ENCODE measurements around the gene ZNF593.

The ZNF593 gene

DNA sequence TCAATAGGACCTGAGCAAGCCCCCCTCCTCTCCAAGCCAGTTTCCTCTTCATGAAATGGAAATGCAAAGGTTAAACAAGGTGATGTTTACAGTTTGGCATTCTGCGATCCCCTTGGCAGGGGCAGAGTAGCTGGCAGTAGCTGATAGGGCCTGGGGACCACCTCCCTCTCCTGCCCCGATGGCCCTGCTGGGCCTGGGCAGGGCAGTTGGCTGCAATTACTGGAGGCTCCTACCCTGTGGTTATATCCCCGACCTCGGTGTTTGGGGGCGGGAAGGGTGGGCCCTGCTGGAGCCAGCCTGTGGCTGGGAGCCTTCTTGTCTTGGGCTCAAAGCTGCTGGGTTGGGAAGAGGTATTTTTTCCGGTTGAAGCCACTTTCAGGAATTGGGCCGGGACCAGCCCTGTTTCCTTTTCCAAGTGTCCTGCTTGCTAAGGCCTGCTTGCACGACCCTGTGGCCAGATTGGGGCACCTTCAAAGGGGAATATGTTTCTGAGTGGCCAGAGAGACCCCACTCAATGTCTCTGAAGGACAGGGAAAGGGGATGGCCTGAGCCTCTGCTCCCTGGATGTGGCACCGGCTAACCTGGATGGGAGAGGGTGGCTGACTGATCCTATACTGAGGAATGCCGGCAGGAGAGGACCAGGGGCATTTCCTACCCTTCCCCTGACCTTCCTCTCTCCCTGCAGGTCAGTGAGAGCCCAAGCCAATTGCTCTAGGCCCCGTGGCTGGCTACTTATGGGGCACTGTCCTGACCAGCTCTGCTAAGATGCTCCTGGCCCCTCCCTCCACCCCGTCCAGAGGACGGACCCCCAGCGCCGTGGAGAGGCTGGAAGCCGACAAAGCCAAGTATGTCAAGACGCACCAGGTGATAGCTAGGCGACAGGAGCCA is 8.9 kb upstream of the ZNF593 start:
- no peak for TF ChIP-seq RAD21 (IDR thresholded peaks at IDR 0.05; ENCODE audit: low read depth)
- TF ChIP-seq TAF1 (IDR thresholded peaks at IDR 0.05; ENCODE audit: low read depth): no peak
- no peak for TF ChIP-seq EGR1 (IDR thresholded peaks at IDR 0.05)
- TF ChIP-seq NFIC (IDR thresholded peaks at IDR 0.05): no peak
- TF ChIP-seq MAX (IDR thresholded peaks at IDR 0.05): no peak
- no peak for TF ChIP-seq TCF12 (IDR thresholded peaks at IDR 0.05; ENCODE audit: low read depth)
- TF ChIP-seq FOXM1 (IDR thresholded peaks at IDR 0.05; ENCODE audit: borderline replicate concordance, low read depth): no peak
- TF ChIP-seq EP300 (IDR thresholded peaks at IDR 0.05; ENCODE audit: borderline replicate concordance): no peak
- no peak for TF ChIP-seq TEAD4 (IDR thresholded peaks at IDR 0.05)
- TF ChIP-seq, protein P1, sequence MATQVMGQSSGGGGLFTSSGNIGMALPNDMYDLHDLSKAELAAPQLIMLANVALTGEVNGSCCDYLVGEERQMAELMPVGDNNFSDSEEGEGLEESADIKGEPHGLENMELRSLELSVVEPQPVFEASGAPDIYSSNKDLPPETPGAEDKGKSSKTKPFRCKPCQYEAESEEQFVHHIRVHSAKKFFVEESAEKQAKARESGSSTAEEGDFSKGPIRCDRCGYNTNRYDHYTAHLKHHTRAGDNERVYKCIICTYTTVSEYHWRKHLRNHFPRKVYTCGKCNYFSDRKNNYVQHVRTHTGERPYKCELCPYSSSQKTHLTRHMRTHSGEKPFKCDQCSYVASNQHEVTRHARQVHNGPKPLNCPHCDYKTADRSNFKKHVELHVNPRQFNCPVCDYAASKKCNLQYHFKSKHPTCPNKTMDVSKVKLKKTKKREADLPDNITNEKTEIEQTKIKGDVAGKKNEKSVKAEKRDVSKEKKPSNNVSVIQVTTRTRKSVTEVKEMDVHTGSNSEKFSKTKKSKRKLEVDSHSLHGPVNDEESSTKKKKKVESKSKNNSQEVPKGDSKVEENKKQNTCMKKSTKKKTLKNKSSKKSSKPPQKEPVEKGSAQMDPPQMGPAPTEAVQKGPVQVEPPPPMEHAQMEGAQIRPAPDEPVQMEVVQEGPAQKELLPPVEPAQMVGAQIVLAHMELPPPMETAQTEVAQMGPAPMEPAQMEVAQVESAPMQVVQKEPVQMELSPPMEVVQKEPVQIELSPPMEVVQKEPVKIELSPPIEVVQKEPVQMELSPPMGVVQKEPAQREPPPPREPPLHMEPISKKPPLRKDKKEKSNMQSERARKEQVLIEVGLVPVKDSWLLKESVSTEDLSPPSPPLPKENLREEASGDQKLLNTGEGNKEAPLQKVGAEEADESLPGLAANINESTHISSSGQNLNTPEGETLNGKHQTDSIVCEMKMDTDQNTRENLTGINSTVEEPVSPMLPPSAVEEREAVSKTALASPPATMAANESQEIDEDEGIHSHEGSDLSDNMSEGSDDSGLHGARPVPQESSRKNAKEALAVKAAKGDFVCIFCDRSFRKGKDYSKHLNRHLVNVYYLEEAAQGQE (IDR thresholded peaks at IDR 0.05; ENCODE audit: low read depth): no peak
- no peak for TF ChIP-seq ZBTB7A (IDR thresholded peaks at IDR 0.05; ENCODE audit: low read depth)
- no peak for TF ChIP-seq CREB1 (IDR thresholded peaks at IDR 0.05; ENCODE audit: low read depth)
- no peak for TF ChIP-seq YY1 (IDR thresholded peaks at IDR 0.05; ENCODE audit: low read depth)
- no peak for TF ChIP-seq CEBPB (IDR thresholded peaks at IDR 0.05)
- TF ChIP-seq, protein P2, sequence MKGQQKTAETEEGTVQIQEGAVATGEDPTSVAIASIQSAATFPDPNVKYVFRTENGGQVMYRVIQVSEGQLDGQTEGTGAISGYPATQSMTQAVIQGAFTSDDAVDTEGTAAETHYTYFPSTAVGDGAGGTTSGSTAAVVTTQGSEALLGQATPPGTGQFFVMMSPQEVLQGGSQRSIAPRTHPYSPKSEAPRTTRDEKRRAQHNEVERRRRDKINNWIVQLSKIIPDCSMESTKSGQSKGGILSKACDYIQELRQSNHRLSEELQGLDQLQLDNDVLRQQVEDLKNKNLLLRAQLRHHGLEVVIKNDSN (IDR thresholded peaks at IDR 0.05): no peak

GRCh38 chr1:26161415-26162219 is 8.1 kb upstream of the ZNF593 start:
- no peak for TF ChIP-seq CREB1 (IDR thresholded peaks at IDR 0.05; ENCODE audit: low read depth)
- peak; percentile 96 for TF ChIP-seq MAX (IDR thresholded peaks at IDR 0.05)
- TF ChIP-seq FOXM1 (IDR thresholded peaks at IDR 0.05; ENCODE audit: borderline replicate concordance, low read depth): no peak
- 0 out of 2 replicates have a peak, but pooled peaks have one; percentile 13 for TF ChIP-seq YY1 (IDR thresholded peaks at IDR 0.05; ENCODE audit: low read depth)

DNA sequence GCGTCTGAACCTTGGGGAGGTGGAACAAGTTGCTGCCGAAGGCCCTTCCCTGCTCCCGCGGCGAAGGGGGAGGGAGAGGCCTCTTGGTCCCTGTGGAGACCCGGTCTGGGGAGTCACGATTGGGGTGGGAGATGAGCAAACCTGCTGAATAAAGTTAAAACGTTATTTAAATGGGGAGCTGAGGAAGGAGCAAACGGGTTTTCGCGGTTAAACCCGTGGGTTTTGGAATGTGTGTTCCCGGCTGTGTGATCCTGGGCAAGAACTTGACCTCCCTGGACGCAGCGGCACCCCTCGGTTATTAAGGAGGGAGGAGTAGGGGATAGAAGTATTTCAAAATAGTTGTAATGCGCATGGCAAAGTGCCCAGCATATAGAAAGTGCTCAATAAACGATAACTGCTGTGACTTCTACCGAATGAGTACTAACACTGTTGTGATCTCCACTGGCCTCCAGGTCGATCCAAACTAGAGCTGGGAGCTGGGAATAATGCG is 7.4 kb upstream of the ZNF593 start:
- TF ChIP-seq, protein P1 (IDR thresholded peaks at IDR 0.05; ENCODE audit: low read depth): no peak

DNA sequence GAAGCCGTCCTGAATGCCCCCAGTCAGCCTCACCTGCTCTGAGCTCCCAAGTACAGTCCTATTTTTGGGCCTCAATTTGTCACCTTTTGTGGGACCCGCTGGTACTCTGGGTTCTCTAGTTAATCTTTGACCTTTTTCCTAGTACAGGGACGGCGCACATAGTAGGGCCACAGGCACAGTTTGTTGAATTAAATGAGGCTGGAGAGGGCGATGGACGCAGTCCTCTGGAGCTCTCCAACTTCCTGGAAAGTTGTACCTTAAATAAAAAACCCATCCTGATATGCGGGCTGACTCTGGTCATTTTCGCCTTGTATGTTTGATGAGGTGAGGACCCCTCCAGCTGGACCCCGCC is 6.0 kb upstream of the ZNF593 start:
- TF ChIP-seq CREB1 (IDR thresholded peaks at IDR 0.05; ENCODE audit: low read depth) (no peak), TCF12 (IDR thresholded peaks at IDR 0.05; ENCODE audit: low read depth) (no peak), ZBTB7A (IDR thresholded peaks at IDR 0.05; ENCODE audit: low read depth) (no peak), MAX (IDR thresholded peaks at IDR 0.05) (no peak), TAF1 (IDR thresholded peaks at IDR 0.05; ENCODE audit: low read depth) (no peak), EGR1 (IDR thresholded peaks at IDR 0.05) (no peak), RAD21 (IDR thresholded peaks at IDR 0.05; ENCODE audit: low read depth) (no peak), NFIC (IDR thresholded peaks at IDR 0.05) (no peak), CEBPB (IDR thresholded peaks at IDR 0.05) (no peak), EP300 (IDR thresholded peaks at IDR 0.05; ENCODE audit: borderline replicate concordance) (no peak), FOXM1 (IDR thresholded peaks at IDR 0.05; ENCODE audit: borderline replicate concordance, low read depth) (no peak), TEAD4 (IDR thresholded peaks at IDR 0.05) (no peak), YY1 (IDR thresholded peaks at IDR 0.05; ENCODE audit: low read depth) (no peak)
- TF ChIP-seq, protein P2 (IDR thresholded peaks at IDR 0.05): no peak
- TF ChIP-seq, protein P1 (IDR thresholded peaks at IDR 0.05; ENCODE audit: low read depth): no peak
